Lower lobe of right lung (tissue), 2 donors: Measurements from ENCODE around the gene LIN37. TPM values are rescaled to one million over a fixed set of nuclear protein-coding genes. Genes with fewer than 3 reads are reported as not detected.

Experiments
- ATAC-seq, 2 donors: fragments of 200-7000 bp; cut with Tn5 transposase; one replicate each; pipeline ENCODE4 v1.9.1; 2020 to 2022; ENCODE audit warnings: mild to moderate bottlenecking in 2 of 2, moderate library complexity in 2 of 2
- DNase-seq: peaks from one replicate; pipeline ENCODE4 v3.0.0-alpha.2; 2020
- H3K27ac ChIP-seq: fragments of 200-600 bp; one replicate; pipeline ENCODE4 v1.8.0; 2022
- H3K27me3 ChIP-seq: fragments of 200-600 bp; one replicate; pipeline ENCODE4 v1.8.0; 2022; ENCODE audit warnings: low read depth
- H3K36me3 ChIP-seq: fragments of 200-600 bp; one replicate; pipeline ENCODE4 v1.8.0; 2022; ENCODE audit warnings: mild to moderate bottlenecking
- H3K4me1 ChIP-seq: fragments of 200-600 bp; one replicate; pipeline ENCODE4 v1.8.0; 2022
- H3K4me3 ChIP-seq: fragments of 200-600 bp; one replicate; pipeline ENCODE4 v1.8.0; 2022; ENCODE audit warnings: mild to moderate bottlenecking
- H3K9me3 ChIP-seq: fragments of 200-600 bp; one replicate; pipeline ENCODE4 v1.8.0; 2022
- CTCF ChIP-seq: fragments of 200-600 bp; IDR thresholded peaks from one replicate; pipeline ENCODE4 v1.8.0; 2022; ENCODE audit warnings: antibody characterized with exemption, mild to moderate bottlenecking
- intact Hi-C: fragments of 100-400 bp; cut with DNase I; formaldehyde crosslinking; loops from one replicate; pipeline ENCODE4 v1.11.0; 2022
- total RNA-seq: library from RNA; stranded (reverse); fragmentation: NEBNext Ultra II Directional; extraction: Animal tissue kit (Norgen Biotek cat#: 25700); gene quantifications from one replicate; pipeline ENCODE4 v1.2.1, GENCODE V29; 2021
- donor health status: DM: no; HTN: yes; CAD: no; lungs with severe emphysema.

Gene LIN37
- total RNA-seq, 1 donor from 2014 or later = 7.2 TPM

GRCh38 chr19:35757749-35758608, 9.6 kb downstream of the LIN37 start, which contains the start of gene PROSER3:
Gene PROSER3, plus strand, starts transcription at chr19:35758176. Its CDS starts 40 bp downstream, at chr19:35758216.
- DNase-seq = peak; percentile 99
- H3K27me3 ChIP-seq = no peaks in the 10 kb centered on the region
- peak within 1 kb of the TSS; percentile 99 for H3K27ac ChIP-seq
- peak within 1 kb of the TSS; percentile 99 for H3K4me3 ChIP-seq
- no peaks in the 10 kb centered on the region for H3K9me3 ChIP-seq
- H3K4me1 ChIP-seq = peaks cover 32% of the 10 kb centered on the region
- TF ChIP-seq CTCF = no peak
- intact Hi-C loops = no loop called here
- peak; percentile 97 to 98 for ATAC-seq
- peaks cover 35% of the 10 kb centered on the region for H3K36me3 ChIP-seq

- Histone ChIP-seq H3K36me3 (peaks cover 32% of the 10 kb centered on the region), H3K4me3 (no peak overlapping the region), H3K4me1 (peaks cover 32% of the 10 kb centered on the region), H3K9me3 (no peaks in the 10 kb centered on the region), H3K27ac (no peak overlapping the region), H3K27me3 (no peaks in the 10 kb centered on the region)
- intact Hi-C loops = no loop called here
- no peak for DNase-seq
- ATAC-seq = no peak
- TF ChIP-seq CTCF = no peak
These were observed 11.3 kb downstream of the LIN37 start for GRCh38 chr19:35759697-35760096.

GRCh38 chr19:35760711-35761349, 12.5 kb downstream of the LIN37 start:
- intact Hi-C loops = no loop called here
- ATAC-seq (no peak), DNase-seq (no peak)
- no peaks in the 10 kb centered on the region for H3K9me3 ChIP-seq
- no peak overlapping the region for H3K4me3 ChIP-seq
- TF ChIP-seq CTCF = no peak
- H3K4me1 ChIP-seq = peaks cover 30% of the 10 kb centered on the region
- H3K27me3 ChIP-seq = no peaks in the 10 kb centered on the region
- H3K27ac ChIP-seq = no peak overlapping the region
- H3K36me3 ChIP-seq = peaks cover 43% of the 10 kb centered on the region

GRCh38 chr19:35764432-35765315, 16.3 kb downstream of the LIN37 start:
- TF ChIP-seq CTCF = no peak
- ATAC-seq = no peak
- DNase-seq = no peak
- H3K4me3 ChIP-seq = no peak overlapping the region
- H3K36me3 ChIP-seq = peaks cover 60% of the 10 kb centered on the region
- H3K4me1 ChIP-seq = no peaks in the 10 kb centered on the region
- H3K27me3 ChIP-seq = no peaks in the 10 kb centered on the region
- intact Hi-C loops = no loop called here
- H3K9me3 ChIP-seq = no peaks in the 10 kb centered on the region
- H3K27ac ChIP-seq = no peak overlapping the region

GRCh38 chr19:35766571-35767104, 18.3 kb downstream of the LIN37 start:
- Histone ChIP-seq H3K9me3 (no peaks in the 10 kb centered on the region), H3K4me3 (no peak overlapping the region), H3K36me3 (peaks cover 50% of the 10 kb centered on the region), H3K27me3 (no peaks in the 10 kb centered on the region), H3K4me1 (no peaks in the 10 kb centered on the region), H3K27ac (no peak overlapping the region)
- DNase-seq (no peak), ATAC-seq (peak; percentile 6 to 17)
- intact Hi-C loops = no loop called here
- TF ChIP-seq CTCF = no peak
